HFF-Myc (cell line): ENCODE data around the gene PGGHG.

Experiments
- DNase-seq: peaks from one replicate; pipeline ENCODE4 v3.0.0-alpha.2; 2011; ENCODE audit warnings: low read depth; ENCODE audit errors: extremely low read depth
- H3K4me3 ChIP-seq: replicated peaks from 2 replicates; pipeline ENCODE4 v1.5.1; 2011; ENCODE audit warnings: low read depth, mild to moderate bottlenecking, control low read depth, low read length
- CTCF ChIP-seq: IDR thresholded peaks from 2 replicates; pipeline ENCODE4 v1.5.1; 2012; ENCODE audit warnings: mild to moderate bottlenecking, low read depth, low read length, control low read depth; ENCODE audit errors: missing control alignments

The PGGHG gene

GRCh38 chr11:294780-295179, 5.9 kb downstream of the PGGHG start:
- TF ChIP-seq CTCF: no peak
- H3K4me3 ChIP-seq: no peak overlapping the region
- DNase-seq: no peak

GRCh38 chr11:295351-296170, 6.6 kb downstream of the PGGHG start:
- TF ChIP-seq CTCF: no peak
- no peak overlapping the region for H3K4me3 ChIP-seq
- DNase-seq: no peak

- TF ChIP-seq CTCF: no peak
- no peak for DNase-seq
- H3K4me3 ChIP-seq: no peak overlapping the region
Observed at GRCh38 chr11:296171-297050, 7.5 kb downstream of the PGGHG start.

GRCh38 chr11:297051-297585, 8.2 kb downstream of the PGGHG start:
- DNase-seq: no peak
- TF ChIP-seq CTCF: no peak

GRCh38 chr11:297586-298405, 8.9 kb downstream of the PGGHG start:
- TF ChIP-seq CTCF: no peak
- DNase-seq: no peak

More at GRCh38 chr11:297051-297585, 8.2 kb downstream of the PGGHG start:
- no peak overlapping the region for H3K4me3 ChIP-seq

GRCh38 chr11:298406-299065, 9.6 kb downstream of the PGGHG start:
- TF ChIP-seq CTCF: no peak
- DNase-seq: no peak
- no peak overlapping the region for H3K4me3 ChIP-seq

More at GRCh38 chr11:297586-298405, 8.9 kb downstream of the PGGHG start:
- H3K4me3 ChIP-seq: no peak overlapping the region
